GM23338 (cell line): ENCODE measurements around the gene TBC1D21. TPM values are rescaled to one million over a fixed set of nuclear protein-coding genes. Genes with fewer than 3 reads are reported as not detected.

Experiments used
- ATAC-seq: fragments of 200-7000 bp; cut with Tn5 transposase; 3 replicates; pipeline ENCODE4 v1.9.1; 2020
- DNase-seq: peaks from one replicate; pipeline ENCODE4 v3.0.0-alpha.2; 2015; ENCODE audit warnings: low spot score
- H2AFZ ChIP-seq: fragments of 200-600 bp; sonication (generic); 2 replicates; pipeline ENCODE4 v1.8.0; 2016; ENCODE audit warnings: antibody characterized with exemption, mild to moderate bottlenecking, moderate library complexity
- H3F3A ChIP-seq: fragments of 200-600 bp; sonication (generic); replicated peaks from 2 replicates; pipeline ENCODE4 v1.8.0; 2017; ENCODE audit warnings: antibody characterized with exemption, mixed run types, low read depth
- H3K27ac ChIP-seq: fragments of 200-600 bp; sonication (generic); 2 replicates; pipeline ENCODE4 v1.6.1; 2016; ENCODE audit warnings: low read depth
- H3K27me3 ChIP-seq: fragments of 200-600 bp; sonication (generic); 2 replicates; pipeline ENCODE4 v1.8.0; 2016; ENCODE audit warnings: mild to moderate bottlenecking, mixed run types, moderate library complexity; ENCODE audit not compliant: insufficient read depth
- H3K36me3 ChIP-seq: fragments of 200-600 bp; sonication (generic); 2 replicates; pipeline ENCODE4 v1.8.0; 2016; ENCODE audit warnings: mild to moderate bottlenecking; ENCODE audit not compliant: insufficient read depth
- H3K4me1 ChIP-seq: fragments of 200-600 bp; sonication (generic); 2 replicates; pipeline ENCODE4 v1.8.0; 2016; ENCODE audit warnings: mild to moderate bottlenecking, moderate library complexity; ENCODE audit not compliant: insufficient read depth
- H3K4me2 ChIP-seq: fragments of 200-600 bp; sonication (generic); 2 replicates; pipeline ENCODE4 v1.7.1; 2017; ENCODE audit warnings: mixed run types
- H3K4me3 ChIP-seq: fragments of 200-600 bp; sonication (generic); 2 replicates; pipeline ENCODE4 v1.6.1; 2016; ENCODE audit warnings: mixed run types
- H3K79me2 ChIP-seq: fragments of 200-600 bp; sonication (generic); replicated peaks from 2 replicates; pipeline ENCODE4 v1.8.0; 2017; ENCODE audit warnings: mild to moderate bottlenecking; ENCODE audit not compliant: insufficient read depth
- H3K9me2 ChIP-seq: fragments of 200-600 bp; sonication (generic); 2 replicates; pipeline ENCODE4 v1.8.0; 2017; ENCODE audit not compliant: insufficient read depth
- H4K20me1 ChIP-seq: fragments of 200-600 bp; sonication (generic); replicated peaks from 2 replicates; pipeline ENCODE4 v1.8.0; 2017; ENCODE audit warnings: mild to moderate bottlenecking; ENCODE audit not compliant: insufficient read depth
- H3K27ac Mint-ChIP-seq: 2 replicates; pipeline ENCODE4 v1.8.0; 2020; ENCODE audit warnings: inconsistent platforms, mild to moderate bottlenecking, moderate library complexity, mixed read lengths
- H3K27me3 Mint-ChIP-seq: 3 replicates; pipeline ENCODE4 v1.8.0; 2022; ENCODE audit warnings: low read depth, mild to moderate bottlenecking, moderate library complexity, mixed read lengths, inconsistent platforms; ENCODE audit not compliant: insufficient read depth, poor library complexity
- H3K36me3 Mint-ChIP-seq: 3 replicates; pipeline ENCODE4 v1.8.0; 2021; ENCODE audit warnings: low read depth, mild to moderate bottlenecking, inconsistent platforms, moderate library complexity, mixed read lengths
- H3K4me1 Mint-ChIP-seq: 3 replicates; pipeline ENCODE4 v1.8.0; 2020; ENCODE audit warnings: mild to moderate bottlenecking, inconsistent platforms, mixed read lengths
- H3K4me3 Mint-ChIP-seq: 3 replicates; pipeline ENCODE4 v1.8.0; 2021; ENCODE audit warnings: moderate library complexity, mild to moderate bottlenecking, inconsistent platforms, mixed read lengths
- H3K9me3 Mint-ChIP-seq: 3 replicates; pipeline ENCODE4 v1.8.0; 2020; ENCODE audit warnings: moderate library complexity, mild to moderate bottlenecking, inconsistent platforms, mixed read lengths
- CTCF ChIP-seq, 2 experiments: fragments of 200-600 bp in 1 of 2; sonication (generic) in 1 of 2; conservative IDR thresholded peaks; 2 replicates each; pipeline versions ENCODE4 v1.5.1 to v1.6.1; 2016 to 2017; ENCODE audit warnings: antibody characterized with exemption in 2 of 2, low read depth in 2 of 2, mild to moderate bottlenecking in 2 of 2, moderate library complexity in 1 of 2
- EZH2phosphoT487 ChIP-seq: fragments of 200-600 bp; sonication (generic); IDR thresholded peaks from one replicate; pipeline ENCODE4 v1.8.1; 2018; ENCODE audit warnings: antibody characterized with exemption; ENCODE audit not compliant: unreplicated experiment
- NANOG ChIP-seq: IDR thresholded peaks from 2 replicates; pipeline ENCODE4 v1.6.1; 2016; ENCODE audit warnings: antibody characterized with exemption, borderline replicate concordance
- polyA plus RNA-seq: library from polyadenylated mRNA; unstranded; fragments of >200 nt; fragmentation: Nextera tagmentation; extraction: Ambion mirVana; gene quantifications from 2 replicates; pipeline ENCODE4 v1.2.1, GENCODE V29; 2016
- total RNA-seq: library from RNA; depleted of rRNA; stranded (reverse); fragments of >200 nt; shearing (Covaris generic); gene quantifications from 2 replicates; pipeline ENCODE4 v1.2.3, GENCODE V29; 2014
- TF ChIP-seq, protein P1 (sequence below): IDR thresholded peaks from one replicate; pipeline ENCODE4 v1.6.1; 2018; ENCODE audit warnings: antibody characterized with exemption; ENCODE audit not compliant: unreplicated experiment
- TF ChIP-seq, protein P2 (sequence below): IDR thresholded peaks from 2 replicates; pipeline ENCODE4 v1.6.1; 2016; ENCODE audit warnings: antibody characterized with exemption

Gene TBC1D21
- total and polyA plus RNA-seq, 2 experiments from 2014 or later, result not detected

- no peak overlapping the region for H3K4me2 ChIP-seq
Observed at GRCh38 chr15:73897441-73898261, 24.3 kb downstream of the TBC1D21 start.

GRCh38 chr15:73899197-73900094, 26.1 kb downstream of the TBC1D21 start:
- H3K4me2 ChIP-seq, result no peak overlapping the region
- TF ChIP-seq EZH2phosphoT487, result no peak
- TF ChIP-seq, protein P1, sequence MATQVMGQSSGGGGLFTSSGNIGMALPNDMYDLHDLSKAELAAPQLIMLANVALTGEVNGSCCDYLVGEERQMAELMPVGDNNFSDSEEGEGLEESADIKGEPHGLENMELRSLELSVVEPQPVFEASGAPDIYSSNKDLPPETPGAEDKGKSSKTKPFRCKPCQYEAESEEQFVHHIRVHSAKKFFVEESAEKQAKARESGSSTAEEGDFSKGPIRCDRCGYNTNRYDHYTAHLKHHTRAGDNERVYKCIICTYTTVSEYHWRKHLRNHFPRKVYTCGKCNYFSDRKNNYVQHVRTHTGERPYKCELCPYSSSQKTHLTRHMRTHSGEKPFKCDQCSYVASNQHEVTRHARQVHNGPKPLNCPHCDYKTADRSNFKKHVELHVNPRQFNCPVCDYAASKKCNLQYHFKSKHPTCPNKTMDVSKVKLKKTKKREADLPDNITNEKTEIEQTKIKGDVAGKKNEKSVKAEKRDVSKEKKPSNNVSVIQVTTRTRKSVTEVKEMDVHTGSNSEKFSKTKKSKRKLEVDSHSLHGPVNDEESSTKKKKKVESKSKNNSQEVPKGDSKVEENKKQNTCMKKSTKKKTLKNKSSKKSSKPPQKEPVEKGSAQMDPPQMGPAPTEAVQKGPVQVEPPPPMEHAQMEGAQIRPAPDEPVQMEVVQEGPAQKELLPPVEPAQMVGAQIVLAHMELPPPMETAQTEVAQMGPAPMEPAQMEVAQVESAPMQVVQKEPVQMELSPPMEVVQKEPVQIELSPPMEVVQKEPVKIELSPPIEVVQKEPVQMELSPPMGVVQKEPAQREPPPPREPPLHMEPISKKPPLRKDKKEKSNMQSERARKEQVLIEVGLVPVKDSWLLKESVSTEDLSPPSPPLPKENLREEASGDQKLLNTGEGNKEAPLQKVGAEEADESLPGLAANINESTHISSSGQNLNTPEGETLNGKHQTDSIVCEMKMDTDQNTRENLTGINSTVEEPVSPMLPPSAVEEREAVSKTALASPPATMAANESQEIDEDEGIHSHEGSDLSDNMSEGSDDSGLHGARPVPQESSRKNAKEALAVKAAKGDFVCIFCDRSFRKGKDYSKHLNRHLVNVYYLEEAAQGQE, result no peak
- TF ChIP-seq NANOG, result no peak

More at GRCh38 chr15:73897441-73898261, 24.3 kb downstream of the TBC1D21 start:
- Histone ChIP-seq H3K9me2 (no peaks in the 10 kb centered on the region), H3K27me3 (no peaks in the 10 kb centered on the region), H3K4me3 (no peak overlapping the region), H3F3A (no peaks in the 10 kb centered on the region), H3K4me1 (no peaks in the 10 kb centered on the region), H2AFZ (no peak overlapping the region), H3K27ac (no peak overlapping the region), H3K36me3 (no peaks in the 10 kb centered on the region), H4K20me1 (no peaks in the 10 kb centered on the region), H3K79me2 (no peaks in the 10 kb centered on the region)
- TF ChIP-seq CTCF (conservative IDR thresholded peaks at IDR 0.05; ENCODE audit: low read depth in 2 of 2), result peak; percentile 94 to 98
- TF ChIP-seq NANOG, result no peak
- TF ChIP-seq, protein P2, sequence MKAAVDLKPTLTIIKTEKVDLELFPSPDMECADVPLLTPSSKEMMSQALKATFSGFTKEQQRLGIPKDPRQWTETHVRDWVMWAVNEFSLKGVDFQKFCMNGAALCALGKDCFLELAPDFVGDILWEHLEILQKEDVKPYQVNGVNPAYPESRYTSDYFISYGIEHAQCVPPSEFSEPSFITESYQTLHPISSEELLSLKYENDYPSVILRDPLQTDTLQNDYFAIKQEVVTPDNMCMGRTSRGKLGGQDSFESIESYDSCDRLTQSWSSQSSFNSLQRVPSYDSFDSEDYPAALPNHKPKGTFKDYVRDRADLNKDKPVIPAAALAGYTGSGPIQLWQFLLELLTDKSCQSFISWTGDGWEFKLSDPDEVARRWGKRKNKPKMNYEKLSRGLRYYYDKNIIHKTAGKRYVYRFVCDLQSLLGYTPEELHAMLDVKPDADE, result no peak
- peaks cover 4% of the 10 kb centered on the region; the same call in 1 of the 3 replicates for H3K36me3 Mint-ChIP-seq
- H3K4me1 Mint-ChIP-seq, result peaks cover 13% of the 10 kb centered on the region
- H3K4me3 Mint-ChIP-seq, result no peak overlapping the region
- H3K27ac Mint-ChIP-seq, result no peak overlapping the region
- peaks cover 8% of the 10 kb centered on the region for H3K9me3 Mint-ChIP-seq
- DNase-seq (peak; percentile 81), ATAC-seq (peak; percentile 92)
- peaks cover 4% of the 10 kb centered on the region for H3K27me3 Mint-ChIP-seq

More at GRCh38 chr15:73899197-73900094, 26.1 kb downstream of the TBC1D21 start:
- no peaks in the 10 kb centered on the region for H3K4me1 ChIP-seq
- H3K36me3 Mint-ChIP-seq, result no peaks in the 10 kb centered on the region
- H3K9me2 ChIP-seq, result no peaks in the 10 kb centered on the region
- DNase-seq, result peak; percentile 54
- no peaks in the 10 kb centered on the region for H3K27me3 ChIP-seq
- H3K4me3 Mint-ChIP-seq, result no peak overlapping the region
- H3K36me3 ChIP-seq, result no peaks in the 10 kb centered on the region
- no peak overlapping the region for H3K4me3 ChIP-seq
- H4K20me1 ChIP-seq, result no peaks in the 10 kb centered on the region
- H3F3A ChIP-seq, result no peaks in the 10 kb centered on the region
- H3K79me2 ChIP-seq, result no peaks in the 10 kb centered on the region
- H3K27me3 Mint-ChIP-seq, result peaks cover 4% of the 10 kb centered on the region
- 0 out of 2 replicates have a peak overlapping the region, but pooled peaks have one; percentile 14 for H2AFZ ChIP-seq
- no peak overlapping the region for H3K27ac Mint-ChIP-seq
- H3K27ac ChIP-seq, result no peak overlapping the region
- peak; percentile 30 for ATAC-seq
- no peaks in the 10 kb centered on the region for H3K9me3 Mint-ChIP-seq
- peaks cover 10% of the 10 kb centered on the region for H3K4me1 Mint-ChIP-seq
